WTC11 (cell line): ENCODE data around the gene SMARCAD1. TPM values are rescaled to one million over a fixed set of nuclear protein-coding genes. Genes with fewer than 3 reads are reported as not detected.

ENCODE experiments used
- GABPB1 ChIP-seq: sonication (generic); formaldehyde crosslinking; IDR thresholded peaks from 2 replicates; pipeline ENCODE4 v1.8.1; 2023; ENCODE audit warnings: mild to moderate bottlenecking, missing genetic modification reagents
- GRHL2 ChIP-seq: fragments of 250-450 bp; sonication (Bioruptor Pico); IDR thresholded peaks from 2 replicates; pipeline ENCODE4 v1.8.0; 2022; ENCODE audit warnings: mild to moderate bottlenecking, moderate library complexity; ENCODE audit not compliant: insufficient replicate concordance, severe bottlenecking
- MAX ChIP-seq: sonication (generic); formaldehyde crosslinking; IDR thresholded peaks from 2 replicates; pipeline ENCODE4 v1.8.0; 2022; ENCODE audit warnings: mild to moderate bottlenecking, missing genetic modification reagents
- total RNA-seq: library from RNA; stranded (reverse); gene quantifications from 3 replicates; pipeline ENCODE4 v1.2.3, GENCODE V29; 2021
- TF ChIP-seq, protein P1 (sequence below): fragments of 250-450 bp; sonication (Bioruptor Pico); IDR thresholded peaks from 2 replicates; pipeline ENCODE4 v1.9.0; 2021; ENCODE audit warnings: mild to moderate bottlenecking
- TF ChIP-seq, protein P2 (sequence below): fragments of 250-450 bp; sonication (Bioruptor Pico); conservative IDR thresholded peaks from 2 replicates; pipeline ENCODE4 v1.9.0; 2021; ENCODE audit warnings: mild to moderate bottlenecking

SMARCAD1 gene
- total RNA-seq, 1 experiment from 2014 or later: 48.9 TPM

GRCh38 chr4:94339779-94340178 lies 132.1 kb downstream of the SMARCAD1 start (continued):
- TF ChIP-seq, protein P1, sequence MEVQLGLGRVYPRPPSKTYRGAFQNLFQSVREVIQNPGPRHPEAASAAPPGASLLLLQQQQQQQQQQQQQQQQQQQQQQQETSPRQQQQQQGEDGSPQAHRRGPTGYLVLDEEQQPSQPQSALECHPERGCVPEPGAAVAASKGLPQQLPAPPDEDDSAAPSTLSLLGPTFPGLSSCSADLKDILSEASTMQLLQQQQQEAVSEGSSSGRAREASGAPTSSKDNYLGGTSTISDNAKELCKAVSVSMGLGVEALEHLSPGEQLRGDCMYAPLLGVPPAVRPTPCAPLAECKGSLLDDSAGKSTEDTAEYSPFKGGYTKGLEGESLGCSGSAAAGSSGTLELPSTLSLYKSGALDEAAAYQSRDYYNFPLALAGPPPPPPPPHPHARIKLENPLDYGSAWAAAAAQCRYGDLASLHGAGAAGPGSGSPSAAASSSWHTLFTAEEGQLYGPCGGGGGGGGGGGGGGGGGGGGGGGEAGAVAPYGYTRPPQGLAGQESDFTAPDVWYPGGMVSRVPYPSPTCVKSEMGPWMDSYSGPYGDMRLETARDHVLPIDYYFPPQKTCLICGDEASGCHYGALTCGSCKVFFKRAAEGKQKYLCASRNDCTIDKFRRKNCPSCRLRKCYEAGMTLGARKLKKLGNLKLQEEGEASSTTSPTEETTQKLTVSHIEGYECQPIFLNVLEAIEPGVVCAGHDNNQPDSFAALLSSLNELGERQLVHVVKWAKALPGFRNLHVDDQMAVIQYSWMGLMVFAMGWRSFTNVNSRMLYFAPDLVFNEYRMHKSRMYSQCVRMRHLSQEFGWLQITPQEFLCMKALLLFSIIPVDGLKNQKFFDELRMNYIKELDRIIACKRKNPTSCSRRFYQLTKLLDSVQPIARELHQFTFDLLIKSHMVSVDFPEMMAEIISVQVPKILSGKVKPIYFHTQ (CRISPR knock-in tag): no peak
- TF ChIP-seq, protein P2, sequence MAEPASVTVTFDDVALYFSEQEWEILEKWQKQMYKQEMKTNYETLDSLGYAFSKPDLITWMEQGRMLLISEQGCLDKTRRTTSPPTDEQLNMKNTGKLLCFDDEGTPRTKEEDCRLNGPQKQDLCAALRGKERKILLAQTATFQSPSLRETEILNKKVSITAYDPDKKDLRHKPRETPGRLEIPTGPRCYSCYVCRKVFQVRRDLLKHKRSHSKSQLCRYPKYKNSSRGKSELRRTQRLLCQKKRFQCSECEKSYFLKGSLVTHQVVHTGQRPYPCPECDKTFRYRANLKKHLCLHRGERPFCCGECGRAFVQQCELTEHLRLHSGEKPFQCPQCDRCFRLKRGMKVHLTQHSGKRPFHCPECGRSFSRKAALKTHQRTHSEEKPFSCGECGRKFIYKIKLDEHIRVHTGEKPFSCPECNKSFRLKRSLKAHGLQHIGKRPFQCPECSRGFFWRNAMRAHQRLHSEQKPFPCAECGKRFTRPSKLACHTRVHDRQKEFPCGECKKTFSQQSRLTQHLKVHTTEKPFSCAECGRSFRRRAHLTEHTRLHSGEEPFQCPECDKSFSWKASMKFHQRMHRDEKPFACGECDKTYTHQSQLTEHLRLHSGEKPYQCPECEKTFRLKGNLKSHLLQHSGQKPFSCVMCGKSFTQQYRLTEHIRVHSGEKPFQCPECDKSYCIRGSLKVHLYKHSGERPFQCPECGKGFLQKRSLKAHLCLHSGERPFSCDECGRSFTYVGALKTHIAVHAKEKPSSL (CRISPR knock-in tag): no peak
- no peak for TF ChIP-seq GRHL2
- TF ChIP-seq MAX (CRISPR knock-in tag): no peak
- TF ChIP-seq GABPB1 (CRISPR knock-in tag): no peak
- TF ChIP-seq, all 79 proteins: peak for 0

Other genes with a start within 250 kb of the SMARCAD1 start
- gene HPGDS, start 135.0 kb downstream of the SMARCAD1 start, total RNA-seq: not detected in 3 replicates
- 46.3 to 52.0 TPM (median 51.5 TPM) in 3 replicates for gene PDLIM5, start 244.1 kb downstream of the SMARCAD1 start, total RNA-seq